Limb (tissue), 2 donors: ENCODE results near the gene FCSK.
"Not testable (repeated sequence)": the region's sequence is repeated elsewhere in the genome, so short reads cannot be mapped to it uniquely, and the experiment has no call there.

Experiments
- DNase-seq, 2 donors: peaks; one replicate each; pipeline ENCODE4 v3.0.0-alpha.2; 2016; ENCODE audit errors: extremely low spot score in 2 of 2

Gene FCSK

DNA sequence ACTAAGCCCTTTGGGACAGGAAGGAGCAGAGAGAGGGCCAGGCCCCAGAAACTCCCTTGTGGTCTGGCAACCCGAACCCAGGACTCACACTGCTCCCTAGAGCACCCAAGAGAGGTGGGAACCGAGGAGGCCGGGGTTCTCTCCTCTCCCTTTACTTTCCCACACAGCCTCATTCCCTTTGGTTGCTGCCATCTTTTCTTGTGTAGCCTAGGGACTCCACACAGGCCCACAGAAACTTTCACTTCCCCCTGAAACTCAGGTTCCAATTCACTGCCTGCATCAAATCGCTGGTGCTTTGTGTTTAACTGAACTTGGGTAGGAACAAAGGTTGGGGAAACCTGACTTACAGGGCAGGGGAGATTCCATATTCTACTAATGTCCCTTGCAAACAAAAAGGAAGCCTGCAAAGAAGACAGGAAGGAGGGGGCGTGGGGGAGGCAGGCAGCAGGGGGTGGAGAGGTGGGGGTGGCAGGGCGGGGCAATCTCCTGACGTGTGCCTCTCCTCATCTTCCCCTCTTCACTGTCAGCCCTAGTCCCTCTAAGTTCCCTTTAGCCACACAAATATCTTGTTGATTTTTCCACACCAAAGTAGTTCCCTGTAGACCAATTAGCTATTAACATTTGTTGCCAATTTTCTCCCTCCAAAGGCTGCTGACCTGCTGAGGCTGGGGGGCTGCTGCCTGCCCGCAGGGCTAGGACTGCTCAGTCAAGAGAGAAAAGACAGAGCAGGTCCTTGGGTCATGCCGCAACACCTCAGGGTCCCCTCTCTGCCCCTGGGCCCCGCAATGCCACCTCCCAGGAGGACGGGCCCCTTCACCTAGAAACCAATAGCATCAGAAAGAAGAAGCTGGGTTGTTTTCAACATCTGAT, 23.5 kb upstream of the FCSK start:
- no peak for DNase-seq

DNA sequence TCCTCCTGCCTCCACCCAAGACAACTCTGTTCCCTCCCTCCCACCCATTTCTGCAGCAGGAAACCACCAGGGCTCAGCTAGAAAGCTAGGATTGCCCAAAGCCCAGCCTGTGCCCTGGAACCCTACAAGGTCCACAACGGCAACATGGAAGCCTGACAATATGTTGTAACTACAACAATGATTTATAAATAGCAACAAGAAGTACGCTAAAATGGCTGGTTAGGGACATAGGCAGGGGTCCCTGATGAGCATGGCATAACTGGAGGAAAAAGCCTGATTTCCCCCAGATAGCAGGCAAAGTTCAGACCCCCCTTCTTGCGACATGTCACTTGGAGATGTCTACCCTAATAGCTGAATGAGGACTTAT, 22.1 kb upstream of the FCSK start:
- no peak for DNase-seq

DNA sequence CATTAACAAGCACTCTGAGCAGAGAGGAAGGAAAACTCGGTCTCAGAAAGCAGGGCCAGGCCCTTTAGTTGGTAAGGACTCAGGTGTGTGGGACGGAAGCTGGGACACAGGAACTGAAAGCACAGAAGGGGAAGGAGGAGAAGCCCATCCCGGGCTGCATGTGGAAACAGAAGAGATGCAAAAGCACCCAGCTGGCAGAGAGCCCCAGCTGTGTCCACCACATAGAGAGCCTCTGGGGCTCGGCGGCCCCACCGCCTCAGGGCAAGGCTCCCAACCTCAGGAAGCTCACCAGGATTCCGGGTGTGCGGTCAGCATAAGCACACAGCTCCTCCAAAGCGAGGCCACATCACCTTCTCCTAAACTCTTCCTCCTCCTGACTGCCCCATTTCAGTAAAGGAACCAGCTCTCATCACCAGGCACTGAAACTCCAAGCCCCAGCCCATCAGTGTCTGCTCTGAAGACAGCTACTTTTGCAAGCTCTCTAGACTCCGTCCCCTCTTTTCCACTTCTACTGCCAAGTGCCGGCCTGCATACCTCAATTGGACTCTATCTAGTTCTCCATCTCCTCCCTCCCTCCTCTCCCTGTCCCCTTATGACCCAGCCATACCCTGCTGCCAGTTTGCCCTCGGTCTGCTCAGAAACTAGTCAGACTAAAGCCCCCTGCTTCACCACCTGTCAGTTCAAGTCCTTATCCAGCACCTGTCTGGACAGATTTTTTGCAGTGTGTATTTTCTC, 21.5 kb upstream of the FCSK start:
- no peak for DNase-seq

DNA sequence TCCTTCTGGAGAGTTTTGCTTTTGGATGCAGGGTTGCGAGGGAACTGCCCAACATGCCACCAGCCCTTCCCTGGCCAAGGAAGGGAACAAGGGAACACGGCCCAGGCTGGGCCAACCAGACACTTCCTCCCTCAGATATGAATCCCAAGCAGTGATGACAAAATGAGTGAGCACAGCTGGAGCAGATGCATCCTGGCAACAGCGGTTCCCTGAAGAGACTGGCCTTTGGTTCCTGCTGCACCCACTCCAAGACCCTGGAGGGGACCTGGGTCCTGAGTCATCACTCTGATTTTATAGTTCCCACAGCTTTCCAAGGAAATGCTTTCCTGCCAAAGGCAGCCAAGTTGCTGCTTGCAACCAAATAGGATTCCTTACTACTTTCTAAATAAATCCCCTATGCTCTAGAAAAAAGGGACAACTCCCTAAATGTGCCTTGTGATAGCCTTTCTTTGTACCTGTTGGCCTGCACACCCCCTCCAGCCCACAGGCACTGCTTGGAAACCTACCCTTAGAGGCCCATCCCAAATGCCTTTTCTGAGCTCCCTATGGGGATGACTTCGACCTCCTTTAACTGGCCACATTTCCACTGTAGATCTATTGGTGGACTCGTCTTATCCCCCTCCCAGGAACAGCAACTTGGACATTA, 20.8 kb upstream of the FCSK start:
- no peak for DNase-seq

DNA sequence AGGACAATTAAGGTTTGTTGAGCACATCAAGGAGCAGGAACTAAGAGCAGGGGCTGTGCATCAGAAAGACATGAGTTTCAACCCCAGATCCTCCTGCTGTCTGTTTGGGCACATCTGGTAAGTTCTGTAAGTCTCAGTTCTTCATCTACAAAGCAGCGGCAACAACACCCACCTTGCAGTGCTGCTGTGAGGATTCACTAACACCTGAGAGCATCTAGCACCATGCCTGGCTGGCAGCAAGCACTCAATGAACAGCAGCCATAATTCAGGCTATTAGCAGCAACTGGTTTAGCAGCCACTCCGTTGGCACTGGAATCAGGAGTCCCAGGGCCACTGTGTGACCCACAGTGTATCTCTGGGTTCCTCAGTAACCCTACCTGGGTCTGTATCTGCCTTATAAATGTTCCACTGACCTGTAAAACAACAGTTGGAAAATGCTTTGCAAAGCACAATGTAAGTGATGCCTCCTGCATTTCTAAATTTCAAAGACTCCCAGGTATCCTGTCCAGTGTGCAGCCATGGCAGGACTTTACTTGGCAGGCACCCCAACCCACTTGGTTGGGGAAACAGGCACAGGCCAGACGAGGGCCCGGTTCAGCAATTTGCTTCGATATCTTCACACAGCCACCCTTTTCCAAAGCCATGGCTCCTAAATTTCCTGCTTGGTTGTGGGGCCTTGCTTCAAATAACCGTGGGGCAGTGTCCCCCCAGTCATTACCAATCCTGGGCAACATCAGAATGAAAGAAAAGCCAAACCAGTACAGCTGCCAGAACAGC, 19.7 kb upstream of the FCSK start:
- DNase-seq = no peak

DNA sequence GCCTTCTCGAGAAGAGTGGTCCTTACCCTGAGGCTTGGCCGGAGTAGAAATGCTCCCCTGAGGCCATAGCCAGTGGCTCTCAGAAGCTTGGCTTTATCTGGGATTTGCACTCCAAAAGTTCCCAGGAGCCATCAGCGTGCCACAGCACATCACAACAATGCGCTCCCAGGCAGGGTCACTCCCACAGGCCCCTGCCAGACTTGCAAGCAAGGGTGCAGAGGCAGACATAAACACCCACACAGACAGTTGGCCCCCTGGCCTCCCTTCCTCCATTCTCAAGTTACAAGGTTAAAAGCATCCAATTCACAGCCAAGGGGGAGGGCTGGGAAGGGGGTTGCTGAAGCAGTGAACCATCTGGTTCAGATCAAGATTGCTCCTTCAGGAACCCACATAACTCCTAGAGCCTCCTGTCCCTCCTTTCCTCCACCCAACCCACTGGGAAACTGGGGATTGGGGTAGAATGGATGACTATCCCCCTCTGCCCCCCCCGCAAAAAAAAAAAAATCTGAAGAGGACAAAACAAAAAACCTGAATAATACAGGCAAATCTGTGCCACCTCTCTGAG, 17.3 kb upstream of the FCSK start:
- DNase-seq = peak in 1 of 2 donors; percentile 69

DNA sequence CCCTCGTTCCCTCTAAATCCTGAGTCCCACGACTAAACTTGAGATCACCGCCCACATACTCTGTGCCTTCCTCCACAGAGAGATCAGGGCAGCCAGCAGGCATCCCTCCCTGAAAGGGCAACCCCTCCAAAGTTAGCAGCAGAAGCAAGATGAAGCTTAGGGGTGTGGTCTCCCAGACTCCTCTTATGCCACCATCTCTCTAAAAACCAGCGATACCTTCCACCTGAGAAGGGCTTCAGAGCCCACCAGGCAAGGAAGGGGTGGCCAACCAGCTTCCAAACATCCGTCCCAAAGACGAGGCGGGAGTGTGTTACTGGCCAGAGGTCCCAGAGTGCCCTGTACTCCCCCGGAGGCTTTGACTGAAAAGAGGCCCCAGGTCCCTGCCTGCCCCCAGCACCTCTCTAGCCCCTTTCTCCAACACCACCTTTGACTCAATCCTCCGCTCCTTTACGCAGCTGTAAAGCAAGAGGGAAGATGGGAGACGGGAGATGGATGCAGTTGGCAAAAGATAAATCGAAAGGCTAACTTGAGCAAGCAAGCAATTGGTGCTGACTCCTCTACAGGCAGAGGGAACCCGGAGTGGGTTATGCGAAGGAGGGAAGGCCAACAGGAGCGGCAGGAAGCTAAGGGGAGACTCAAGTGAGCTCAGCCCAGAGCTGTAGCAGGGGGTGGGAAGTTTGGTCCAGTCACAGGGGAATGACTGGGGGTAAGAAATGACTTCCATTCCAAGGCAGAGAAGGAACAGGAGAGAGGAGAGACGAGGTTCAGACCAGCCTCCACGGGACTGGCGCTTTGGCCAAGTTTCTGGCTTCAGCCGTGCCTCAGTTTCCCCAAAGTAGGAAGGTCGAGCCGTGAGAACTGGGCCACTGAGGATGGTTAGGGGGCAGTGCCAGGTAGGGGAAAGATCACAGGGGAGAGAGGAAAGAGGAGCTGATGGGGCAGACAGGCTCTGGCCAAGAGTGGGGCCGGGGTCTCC, 16.5 kb upstream of the FCSK start:
- no peak for DNase-seq

DNA sequence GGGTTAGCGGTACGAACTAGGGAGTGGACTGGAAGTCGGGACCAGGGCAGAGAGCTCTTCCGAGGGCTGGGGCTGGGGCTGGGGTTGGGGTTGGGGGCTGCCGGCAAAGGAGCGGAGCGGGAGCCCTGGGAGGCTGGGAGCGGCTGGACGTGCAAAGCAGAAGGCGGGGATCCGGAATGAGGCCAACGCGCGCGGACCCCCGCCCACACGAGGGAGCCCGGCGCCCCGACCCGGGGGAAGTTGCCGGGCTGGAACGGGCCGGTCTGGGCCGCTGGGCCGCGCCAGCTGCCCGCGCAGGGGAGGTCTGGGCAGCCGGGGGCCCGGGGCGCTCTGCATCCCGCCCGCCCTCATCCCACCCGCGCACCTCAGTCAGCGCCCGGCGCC, 15.8 kb upstream of the FCSK start:
- peak in 1 of 2 donors; percentile 80 for DNase-seq

DNA sequence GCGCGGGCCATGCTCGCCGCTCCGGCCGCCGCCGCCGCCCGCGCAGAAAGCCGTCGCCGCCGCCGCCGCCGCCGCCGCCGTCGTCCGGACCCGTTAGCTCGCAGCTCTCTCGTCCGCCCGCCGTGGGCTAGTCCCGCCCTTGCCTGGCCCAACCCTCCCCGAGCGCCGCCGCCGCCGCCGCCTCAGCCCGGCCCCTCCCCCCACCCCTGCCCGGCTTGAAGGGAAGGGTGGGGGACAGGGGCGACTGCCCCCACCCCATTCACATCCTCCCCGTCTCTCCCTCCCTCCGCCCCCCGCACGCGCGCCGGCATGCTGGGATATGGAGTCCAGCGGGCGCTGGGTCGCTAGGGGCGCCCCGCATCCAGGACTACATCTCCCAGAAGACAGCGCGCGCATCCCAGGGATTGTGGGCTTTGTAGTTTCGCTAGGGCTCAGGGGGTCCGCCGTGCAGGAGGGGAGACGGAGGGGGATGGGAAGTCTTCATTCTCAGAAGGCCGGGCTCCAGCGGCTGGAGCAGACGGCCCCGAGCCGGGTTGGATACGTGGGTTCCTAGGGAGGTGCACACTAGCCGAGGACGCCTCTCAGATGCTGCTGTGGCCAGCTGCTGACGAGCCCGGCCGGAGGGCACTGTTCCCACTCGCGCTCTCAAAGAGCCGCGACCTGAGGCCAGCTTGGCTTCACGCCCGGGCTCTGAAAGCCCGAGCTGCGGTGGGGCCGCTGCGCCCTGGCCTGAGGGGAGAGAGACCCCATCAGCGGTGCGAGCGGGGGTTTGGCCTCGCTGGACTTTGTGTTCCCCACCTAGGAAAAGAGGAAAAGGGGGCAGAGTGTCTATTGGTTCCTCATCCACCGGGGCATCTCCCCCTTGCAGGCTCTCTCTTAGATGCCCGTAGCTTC, 15.2 kb upstream of the FCSK start, which contains the start of gene ST3GAL2:
TSS of gene ST3GAL2 (minus strand) at position 132 of the 894 bp plus-strand sequence. CDS start 40,570 bp downstream, outside the sequence.
- DNase-seq = peak; percentile 96 to 98

DNA sequence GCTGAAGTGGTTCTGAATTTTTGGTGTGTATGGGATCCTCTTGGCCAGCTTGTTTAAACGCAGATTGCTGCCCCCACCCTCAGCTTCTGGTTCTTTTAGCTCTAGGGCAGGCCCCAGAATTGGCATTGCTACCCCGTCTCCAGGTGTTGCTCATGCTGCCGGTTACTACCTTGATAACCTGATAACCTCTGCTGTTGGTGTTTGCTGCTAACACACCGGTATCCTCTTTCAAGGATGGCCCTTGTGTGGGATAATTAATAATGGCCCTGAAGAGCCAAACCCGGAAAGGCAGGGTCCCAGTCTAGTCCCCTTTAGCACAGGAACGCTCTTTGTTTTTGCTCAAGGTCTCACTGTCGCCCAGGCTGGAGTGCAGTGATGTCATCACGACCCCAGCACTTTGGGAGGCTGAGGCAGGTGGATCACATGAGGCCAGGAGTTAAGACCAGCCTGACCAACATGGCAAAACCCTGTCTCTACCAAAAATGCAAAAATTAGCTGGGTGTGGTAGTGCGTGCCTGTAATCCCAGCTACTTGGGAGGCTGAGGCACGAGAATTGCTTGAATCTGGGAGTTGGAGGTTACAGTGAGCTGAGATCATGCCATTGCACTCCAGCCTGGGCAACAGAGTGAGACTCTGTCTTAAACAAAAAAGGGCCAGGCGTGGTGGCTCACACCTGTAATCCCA, 14.2 kb upstream of the FCSK start:
- DNase-seq = no peak

DNA sequence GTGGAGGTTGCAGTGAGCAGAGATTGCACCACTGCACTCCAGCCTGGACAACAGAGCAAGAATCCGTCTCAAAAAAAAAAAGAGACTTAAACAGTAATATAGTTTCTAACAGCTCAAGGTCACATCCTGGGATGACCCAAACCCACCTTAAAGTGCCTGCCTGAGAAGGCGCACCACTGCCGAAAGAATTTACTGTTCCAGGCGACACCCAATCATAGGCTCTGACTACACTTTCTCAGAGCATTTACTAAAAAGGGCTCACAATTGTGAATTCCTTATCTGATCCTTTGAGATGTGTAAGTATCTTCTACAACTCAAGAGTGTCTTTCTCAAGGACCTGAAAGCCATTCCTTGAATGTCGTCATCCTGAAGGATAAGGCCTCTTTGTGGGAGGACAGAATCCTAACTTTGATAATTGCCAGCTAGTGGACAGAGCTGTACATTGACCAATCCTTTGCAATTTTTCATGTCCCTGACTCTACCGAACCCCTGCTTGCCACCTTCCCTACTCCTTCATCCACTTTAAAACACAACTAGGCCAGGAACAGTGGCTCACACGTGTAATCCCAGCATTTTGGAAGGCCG, 12.9 kb upstream of the FCSK start:
- no peak for DNase-seq

DNA sequence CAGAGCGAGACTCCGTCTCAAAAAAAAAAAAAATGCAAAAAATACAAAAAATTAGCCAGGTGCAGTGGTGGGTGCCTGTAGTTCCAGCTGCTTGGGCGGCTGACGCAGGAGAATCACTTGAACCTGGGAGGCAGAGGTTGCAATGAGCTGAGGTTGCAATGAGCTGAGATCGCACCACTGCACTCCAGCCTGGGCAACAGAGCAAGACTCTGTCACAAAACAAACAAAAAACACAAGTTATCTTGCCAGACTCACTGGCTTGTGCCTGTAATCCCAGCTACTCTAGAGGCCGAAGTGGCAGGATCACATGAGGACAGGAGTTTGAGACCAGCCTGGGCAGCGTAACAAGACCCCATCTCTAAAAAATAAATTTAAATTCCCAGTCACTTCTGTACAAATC, 12.1 kb upstream of the FCSK start:
- no peak for DNase-seq

DNA sequence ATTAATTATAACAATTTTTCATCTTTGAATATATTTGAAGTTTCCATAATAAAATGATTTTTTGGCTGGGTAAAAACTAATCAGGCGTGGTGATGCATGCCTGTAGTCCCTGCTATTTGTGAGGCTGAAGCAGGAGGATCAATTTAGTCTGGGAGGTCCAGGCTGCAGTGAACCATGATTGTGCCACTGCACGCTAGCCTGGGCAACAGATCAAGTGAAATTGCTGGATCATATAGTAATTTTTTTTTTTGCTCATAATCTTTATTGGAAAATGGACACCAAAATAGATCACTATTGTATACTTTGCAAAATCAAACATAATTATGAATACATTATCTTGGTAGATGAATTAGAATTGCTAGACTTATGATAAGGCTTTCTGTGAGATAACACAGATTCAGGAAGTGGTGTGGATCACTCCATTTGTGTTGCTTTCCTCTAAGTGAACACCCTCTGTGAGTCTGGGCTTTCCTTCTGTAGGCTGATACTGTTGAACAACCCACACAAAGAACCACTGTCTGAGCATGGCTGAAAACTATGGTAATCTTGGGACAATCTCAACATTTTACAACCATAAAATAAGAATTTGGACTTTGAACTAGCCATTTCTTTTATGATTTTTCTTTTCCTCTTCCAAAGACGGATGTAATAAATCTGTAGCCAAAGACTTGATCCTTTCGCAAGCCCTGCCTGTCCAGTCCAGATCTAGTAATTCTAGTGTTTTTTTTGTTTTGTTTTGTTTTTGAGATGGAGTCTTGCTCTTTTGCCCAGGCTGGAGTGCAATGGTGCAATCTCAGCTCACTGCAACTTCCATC, 9.9 kb upstream of the FCSK start:
- DNase-seq = no peak

DNA sequence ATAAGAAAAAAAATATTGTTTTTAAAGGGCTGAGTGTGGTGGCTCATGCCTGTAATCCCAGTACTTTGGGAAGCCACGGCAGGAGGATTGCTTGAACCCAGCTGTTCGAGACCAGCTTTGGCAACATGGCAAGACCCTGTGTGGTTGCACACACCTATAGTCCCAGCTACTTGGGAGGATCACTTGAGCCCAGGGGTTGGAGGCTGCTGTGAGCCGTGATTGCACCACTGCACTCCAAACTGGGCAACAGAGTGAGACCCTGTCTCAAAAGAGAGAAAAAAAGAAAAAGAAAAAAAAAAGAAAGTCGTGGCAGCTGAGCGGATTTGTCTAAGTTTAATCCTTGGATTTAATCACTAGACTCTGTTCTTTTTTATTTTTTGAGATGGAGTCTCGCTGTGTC, 6.3 kb upstream of the FCSK start:
- no peak for DNase-seq

DNA sequence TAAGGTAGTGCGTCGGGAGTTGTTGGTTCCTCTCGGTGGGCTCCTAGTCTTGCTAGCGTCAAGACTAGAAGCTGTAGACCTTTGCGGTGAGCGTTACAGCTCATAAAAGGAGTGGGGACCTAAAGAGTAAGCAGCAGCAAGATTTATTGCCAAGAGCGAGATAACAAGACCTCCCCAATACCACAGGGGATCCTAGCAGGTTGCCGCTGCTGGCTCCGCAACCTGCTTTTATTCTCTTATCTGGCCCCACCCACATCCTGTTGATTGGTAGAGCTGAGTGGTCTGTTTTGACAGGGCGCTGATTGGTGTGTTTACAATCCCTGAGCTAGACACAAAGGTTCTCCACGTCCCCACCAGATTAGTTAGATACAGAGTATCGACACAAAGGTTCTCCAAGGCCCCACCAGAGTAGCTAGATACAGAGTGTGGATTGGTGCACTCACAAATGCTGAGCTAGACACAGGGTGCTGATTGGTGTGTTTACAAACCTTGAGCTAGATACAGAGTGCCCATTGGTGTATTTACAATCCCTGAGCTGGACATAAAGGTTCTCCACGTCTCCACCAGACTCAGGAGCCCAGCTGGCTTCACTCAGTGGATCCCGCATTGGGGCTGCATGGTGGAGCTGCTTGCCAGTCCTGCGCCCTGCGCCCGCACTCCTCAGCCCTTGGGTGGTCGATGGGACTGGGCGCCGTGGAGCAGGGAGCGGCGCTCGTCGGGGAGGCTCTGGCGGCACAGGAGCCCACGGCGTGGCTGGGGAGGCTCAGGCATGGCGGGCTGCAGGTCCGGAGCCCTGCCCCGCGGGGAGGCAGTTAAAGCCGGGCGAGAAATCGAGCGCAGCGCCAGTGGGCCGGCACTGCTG, 4.0 kb upstream of the FCSK start:
- not testable (repeated sequence) for DNase-seq

DNA sequence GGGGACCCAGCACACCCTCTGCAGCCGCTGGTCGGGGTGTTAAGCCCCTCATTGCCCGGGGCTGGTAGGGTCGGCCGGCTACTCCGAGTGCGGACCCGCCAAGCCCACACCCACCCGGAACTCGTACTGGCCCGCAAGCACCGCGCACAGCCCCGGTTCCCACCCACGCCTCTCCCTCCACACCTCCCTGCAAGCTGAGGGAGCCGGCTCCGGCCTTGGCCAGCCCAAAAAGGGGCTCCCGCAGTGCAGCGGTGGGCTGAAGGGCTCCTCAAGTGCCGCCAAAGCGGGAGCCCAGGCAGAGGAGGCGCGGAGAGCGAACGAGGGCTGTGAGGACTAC, 3.4 kb upstream of the FCSK start:
- DNase-seq = not testable (repeated sequence)
